NCI-H510A (cell line): ENCODE data around the gene FBXL20.
"Not testable (repeated sequence)": the region's sequence is repeated elsewhere in the genome, so short reads cannot be mapped to it uniquely, and the experiment has no call there.

ENCODE experiments used
- DNase-seq: peaks from one replicate; lab custom pipeline; 2025; lab: John Stamatoyannopoulos, UW

FBXL20 gene, protein sequence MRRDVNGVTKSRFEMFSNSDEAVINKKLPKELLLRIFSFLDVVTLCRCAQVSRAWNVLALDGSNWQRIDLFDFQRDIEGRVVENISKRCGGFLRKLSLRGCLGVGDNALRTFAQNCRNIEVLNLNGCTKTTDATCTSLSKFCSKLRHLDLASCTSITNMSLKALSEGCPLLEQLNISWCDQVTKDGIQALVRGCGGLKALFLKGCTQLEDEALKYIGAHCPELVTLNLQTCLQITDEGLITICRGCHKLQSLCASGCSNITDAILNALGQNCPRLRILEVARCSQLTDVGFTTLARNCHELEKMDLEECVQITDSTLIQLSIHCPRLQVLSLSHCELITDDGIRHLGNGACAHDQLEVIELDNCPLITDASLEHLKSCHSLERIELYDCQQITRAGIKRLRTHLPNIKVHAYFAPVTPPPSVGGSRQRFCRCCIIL

DNA sequence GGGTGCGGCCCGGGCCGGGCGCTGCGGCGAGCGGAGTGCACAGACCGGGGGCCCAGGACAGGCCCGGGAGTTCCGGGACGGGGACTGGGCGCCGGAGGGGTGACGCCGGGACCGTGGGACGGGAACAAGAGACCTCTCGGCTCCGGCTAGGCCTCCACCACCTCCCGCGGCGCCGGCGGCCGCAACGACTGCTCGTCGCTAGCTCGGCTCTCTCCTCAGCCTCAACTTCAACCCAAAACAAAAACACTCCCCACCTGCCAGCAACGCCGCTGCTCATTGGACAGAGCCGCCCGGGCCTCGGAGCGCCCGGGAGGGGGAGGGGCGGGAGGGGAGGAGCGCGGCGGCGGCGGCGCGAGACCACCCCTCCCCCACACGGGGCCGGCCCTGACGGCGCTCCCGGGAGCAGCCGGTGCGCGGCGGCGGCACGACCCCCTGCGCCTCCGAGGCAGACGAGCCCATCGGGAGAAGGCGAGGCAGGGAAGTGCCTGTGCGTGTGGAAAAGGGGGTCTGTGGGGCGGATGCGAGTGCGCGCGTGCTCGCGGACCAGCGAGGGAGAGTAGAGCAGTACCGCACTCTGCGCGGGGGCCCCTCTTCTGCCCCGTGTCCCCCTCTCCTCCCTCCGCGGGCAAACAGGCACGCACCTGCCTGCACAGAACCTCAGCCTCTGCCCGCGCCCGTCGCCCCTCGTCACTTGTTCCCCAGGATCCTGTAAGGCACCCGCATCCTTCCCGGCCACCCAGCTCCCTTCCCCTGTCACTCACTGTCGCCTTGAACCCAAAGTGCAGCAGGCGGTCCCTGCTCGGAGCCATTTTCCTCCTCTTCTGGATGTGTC lies at the start of gene FBXL20:
FBXL20 (minus strand) TSS at position 215 of the 832 bp plus-strand sequence. CDS start 224 bp downstream, outside the sequence.
- peak; percentile 61 for DNase-seq

DNA sequence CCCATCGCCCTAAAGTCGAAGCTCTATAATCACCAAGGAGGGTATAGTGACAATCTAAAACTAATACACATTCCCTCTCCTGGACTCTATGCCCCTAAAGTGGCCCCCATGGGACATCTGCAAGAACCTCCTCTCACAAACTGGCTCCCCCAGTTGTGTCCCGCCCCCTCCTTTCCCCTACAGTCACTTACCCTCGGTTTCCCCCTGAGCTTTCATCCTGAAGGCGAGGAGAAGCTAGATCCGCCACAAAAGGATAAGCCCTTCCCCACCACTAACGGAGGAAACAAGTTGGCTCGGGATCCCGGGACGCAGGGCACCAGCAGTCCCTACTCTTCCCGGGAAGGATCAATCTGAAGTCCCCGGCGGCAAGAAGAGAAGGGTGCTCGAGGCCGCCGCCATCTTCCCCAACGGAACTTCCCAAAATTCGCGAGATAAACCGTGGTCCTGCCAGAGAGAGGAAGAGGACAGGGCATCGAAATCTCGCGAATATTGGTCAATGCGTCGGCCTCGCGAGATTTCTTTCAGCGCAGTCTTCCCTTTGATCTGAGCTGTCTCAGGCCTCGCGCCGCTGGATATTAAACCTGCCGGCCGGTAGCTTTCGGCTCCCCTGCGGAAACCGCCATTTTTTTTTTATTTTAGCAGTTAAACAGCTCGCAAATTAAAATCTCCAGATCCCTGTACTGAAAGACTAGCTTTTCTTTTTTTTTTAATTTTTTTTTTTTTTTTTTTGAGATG lies 49.6 kb upstream of the FBXL20 start, which contains the start of gene MED1:
MED1 (minus strand) TSS at position 417 of the 735 bp plus-strand sequence; CDS start at position 216, 201 bp downstream.
- DNase-seq: peak; percentile 96

DNA sequence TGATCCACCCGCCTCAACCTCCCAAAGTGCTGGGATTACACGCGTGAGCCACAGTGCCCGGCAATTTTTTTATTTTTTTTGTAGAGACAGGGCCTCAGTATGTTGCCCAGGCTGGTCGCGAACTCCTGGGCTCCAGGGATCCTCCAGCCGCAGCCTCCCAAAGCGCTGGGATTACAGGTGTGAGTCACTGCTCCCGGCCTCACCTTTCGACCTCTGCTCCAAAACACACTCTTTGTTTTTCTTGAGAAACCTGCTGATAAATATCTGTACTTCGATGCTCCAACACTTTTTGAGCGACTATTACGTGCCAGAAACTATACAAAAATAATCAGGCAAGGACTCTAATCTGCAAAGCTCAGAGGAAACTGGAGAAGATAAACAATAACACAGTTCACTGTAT lies 48.6 kb upstream of the FBXL20 start:
- no peak for DNase-seq

DNA sequence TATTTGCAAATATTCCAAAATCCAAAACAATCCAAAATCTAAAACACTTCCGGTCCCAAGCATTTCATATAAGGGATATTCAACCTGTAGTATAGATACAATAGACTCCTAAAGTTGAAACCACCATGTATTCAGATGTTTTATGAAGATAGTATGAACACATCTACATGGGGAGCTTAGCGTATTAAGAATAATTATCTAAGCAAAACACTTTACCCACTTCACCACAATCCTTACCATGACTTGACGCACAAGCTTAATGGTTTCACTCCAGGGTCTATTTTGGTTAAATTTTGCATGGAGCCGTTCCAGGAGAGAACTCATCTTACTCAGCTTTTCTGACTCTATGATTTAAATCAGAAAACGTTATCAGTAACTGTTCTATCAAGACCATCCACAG lies 46.1 kb upstream of the FBXL20 start:
- DNase-seq: no peak

DNA sequence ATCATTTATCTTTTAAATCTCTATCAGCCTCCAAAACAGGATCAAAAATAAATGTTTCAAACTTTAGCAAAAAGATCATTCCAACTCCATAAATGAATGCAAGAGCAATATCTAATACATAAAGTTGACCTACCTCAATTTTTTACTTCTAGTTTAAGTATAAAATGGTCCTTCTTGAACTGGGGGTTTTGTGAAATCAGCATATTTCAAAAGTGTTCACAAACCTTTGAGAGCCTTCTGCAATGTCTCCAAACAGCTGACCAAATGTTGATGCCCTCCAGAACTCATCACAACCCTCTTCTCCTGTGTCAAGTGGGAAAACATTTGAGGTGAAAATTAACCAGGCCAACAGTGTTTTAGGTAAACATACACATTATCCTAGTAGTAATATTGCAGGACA lies 41.9 kb upstream of the FBXL20 start:
- no peak for DNase-seq

DNA sequence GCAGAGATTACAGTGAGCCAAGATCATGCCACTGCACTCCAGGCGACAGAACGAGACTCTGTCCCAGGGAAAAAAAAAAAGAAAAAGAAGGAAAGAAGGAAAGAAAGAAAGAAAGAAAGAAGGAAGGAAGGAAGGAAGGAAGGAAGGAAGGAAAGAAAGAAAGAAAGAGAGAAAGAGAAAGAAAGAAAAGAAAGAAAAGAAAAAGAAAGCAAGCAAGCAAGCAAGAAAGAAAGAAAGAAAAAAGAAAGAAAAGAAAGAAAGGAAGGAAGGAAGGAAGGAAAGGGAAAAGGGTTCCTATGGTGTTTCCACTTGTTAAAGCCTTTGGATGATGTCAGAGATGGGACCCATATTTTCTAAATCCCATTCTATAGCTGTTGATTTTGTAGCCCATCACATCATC lies 38.4 kb upstream of the FBXL20 start:
- not testable (repeated sequence) for DNase-seq

DNA sequence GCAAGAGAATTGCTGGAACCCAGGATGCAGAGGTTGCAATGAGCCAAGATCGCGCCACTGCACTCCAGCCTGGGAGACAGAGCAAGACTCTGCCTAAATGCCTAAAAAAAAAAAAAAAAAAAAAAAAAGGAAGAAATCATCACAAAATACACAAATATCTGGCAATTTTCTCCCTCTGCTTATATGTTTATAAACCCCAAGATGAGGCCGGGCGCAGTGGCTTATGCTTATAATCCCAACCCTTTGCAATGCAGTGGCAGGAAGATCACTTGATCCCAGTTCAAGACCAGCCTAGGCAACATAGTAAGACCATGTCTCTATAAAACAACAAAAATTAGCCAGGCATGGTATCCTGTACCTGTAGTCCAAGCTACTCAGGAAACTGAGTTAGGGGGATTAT lies 28.2 kb upstream of the FBXL20 start:
- no peak for DNase-seq

DNA sequence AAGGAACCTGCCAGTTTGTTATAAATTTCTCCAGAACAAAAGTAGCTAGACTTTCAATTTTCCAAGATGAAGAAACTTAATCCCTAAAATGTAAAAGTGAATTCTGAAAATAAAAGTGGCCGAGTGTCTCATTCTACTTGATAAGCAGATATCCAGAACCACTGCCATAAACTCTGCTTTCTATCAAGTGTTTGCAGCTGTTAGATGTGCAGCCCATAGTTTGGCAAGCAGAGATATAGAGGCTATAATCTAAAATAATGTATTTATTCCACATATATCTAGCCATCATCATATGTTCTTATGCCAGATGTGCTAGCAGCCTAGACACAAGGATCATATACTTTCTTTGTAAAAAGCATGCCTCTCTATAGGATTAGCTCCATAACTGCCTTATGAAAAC lies 14.7 kb upstream of the FBXL20 start:
- DNase-seq: no peak

DNA sequence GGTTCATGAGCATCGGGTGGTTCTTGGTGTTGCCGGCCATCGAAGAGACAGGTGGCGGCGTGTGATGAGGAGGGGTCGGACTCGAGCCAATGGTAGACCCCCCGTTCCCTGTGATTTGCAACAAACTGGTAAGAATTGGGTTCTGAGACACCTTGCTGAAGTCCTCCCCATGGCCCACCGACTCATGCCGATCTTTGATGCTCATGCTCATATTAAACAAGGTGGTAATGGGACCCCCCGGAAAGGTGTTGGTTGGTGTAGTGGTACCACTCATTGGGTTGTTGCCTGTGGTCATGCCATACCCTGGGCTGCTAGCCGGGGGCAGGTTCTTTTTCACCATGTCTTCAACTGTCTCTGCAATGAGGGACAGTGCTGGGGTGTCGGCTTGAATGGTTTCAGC lies 8.9 kb upstream of the FBXL20 start:
- DNase-seq: no peak

DNA sequence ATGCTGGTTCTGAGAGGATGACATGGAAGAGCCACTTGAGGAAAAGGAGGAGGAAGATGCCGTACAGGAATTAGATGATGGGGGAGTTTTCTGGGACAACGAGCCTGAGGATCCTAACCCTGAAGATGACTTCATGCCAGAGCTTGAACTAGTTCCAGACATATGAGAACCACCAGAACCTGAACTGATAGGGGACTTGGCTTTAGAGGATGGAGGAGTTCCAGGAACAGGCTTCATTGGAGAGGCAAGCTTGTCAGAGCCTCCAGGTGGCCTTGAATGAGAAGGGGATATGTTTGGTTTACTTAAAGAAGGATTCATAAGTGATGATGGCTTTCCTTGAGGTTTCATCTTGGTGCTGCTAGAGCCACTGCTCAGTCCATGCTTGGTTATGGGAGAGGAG lies 6.9 kb upstream of the FBXL20 start:
- no peak for DNase-seq

DNA sequence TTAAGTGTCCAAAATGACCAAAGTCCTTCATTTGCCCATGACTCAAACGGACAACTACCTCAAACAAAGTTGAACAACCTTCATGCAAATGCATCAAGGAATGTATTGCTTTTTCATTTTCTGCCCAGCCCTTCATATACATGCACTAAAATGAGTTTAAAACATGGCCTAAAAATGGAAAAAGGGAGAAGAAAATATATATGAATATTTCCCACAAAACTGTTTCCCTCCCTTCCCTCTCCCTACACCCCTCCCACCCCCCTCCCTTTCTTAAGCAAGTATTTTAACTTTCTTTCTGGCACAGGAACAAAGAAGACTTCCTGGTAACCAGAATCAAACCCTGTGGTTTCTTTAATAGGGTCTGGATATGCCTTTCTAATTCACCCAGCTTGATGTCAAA lies 5.5 kb upstream of the FBXL20 start:
- DNase-seq: no peak

DNA sequence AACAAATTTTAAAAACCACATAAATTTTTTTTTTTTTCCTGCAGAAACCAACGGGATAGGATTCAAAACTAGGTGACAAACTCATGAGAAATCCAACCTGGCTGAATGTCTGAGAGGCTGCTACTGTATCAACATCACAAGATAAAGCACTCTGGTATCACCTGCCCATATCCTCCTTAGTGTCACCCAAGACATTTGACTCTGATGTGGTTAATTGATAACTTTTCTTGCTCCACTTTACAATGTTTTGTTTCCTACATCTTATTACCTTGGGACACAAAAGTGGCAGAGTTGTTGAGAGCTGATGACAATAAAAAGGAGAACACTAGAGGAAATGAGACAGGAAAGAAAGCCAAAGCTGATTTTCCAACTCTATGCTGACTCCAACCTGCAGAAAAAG lies 4.0 kb upstream of the FBXL20 start:
- no peak for DNase-seq

DNA sequence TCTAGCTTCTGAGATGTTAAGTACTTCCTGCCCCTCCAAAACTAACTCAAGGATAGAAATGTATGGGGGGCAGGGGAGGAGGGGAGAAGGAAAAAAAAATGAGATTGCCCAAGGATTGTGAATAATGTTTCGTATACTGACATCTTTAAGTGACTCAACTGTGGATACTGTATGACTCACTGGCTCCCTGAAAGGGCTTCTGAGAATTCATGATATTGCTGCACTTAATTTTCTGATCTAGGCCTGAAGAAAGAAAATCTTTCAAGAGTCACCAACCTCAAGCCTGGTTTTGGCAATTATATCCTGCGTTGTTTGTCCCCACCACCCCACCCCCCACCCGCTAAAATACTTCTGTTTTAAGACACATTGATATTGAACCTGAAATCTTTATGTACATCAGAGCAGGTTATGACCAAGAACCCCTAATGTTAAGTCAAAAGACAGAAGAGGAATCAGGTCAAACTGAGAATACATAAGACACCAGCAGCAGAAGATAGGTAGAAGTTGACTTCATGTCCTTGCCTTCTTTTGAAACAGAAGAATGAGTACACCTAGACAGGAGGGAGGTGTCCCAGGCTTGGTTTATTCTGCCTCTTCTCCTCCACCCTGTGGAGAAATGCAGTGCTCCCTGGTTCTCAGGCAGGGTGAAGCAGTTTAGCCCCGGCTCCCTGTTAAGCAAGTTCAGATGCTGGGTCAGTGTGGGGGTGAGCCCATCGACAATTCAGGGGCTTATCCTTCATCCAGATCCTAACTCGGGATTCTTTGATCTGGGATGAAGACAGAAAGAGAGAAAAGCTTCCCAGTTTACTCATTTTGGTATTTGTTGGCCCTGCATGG lies 3.3 kb upstream of the FBXL20 start:
- DNase-seq: no peak

DNA sequence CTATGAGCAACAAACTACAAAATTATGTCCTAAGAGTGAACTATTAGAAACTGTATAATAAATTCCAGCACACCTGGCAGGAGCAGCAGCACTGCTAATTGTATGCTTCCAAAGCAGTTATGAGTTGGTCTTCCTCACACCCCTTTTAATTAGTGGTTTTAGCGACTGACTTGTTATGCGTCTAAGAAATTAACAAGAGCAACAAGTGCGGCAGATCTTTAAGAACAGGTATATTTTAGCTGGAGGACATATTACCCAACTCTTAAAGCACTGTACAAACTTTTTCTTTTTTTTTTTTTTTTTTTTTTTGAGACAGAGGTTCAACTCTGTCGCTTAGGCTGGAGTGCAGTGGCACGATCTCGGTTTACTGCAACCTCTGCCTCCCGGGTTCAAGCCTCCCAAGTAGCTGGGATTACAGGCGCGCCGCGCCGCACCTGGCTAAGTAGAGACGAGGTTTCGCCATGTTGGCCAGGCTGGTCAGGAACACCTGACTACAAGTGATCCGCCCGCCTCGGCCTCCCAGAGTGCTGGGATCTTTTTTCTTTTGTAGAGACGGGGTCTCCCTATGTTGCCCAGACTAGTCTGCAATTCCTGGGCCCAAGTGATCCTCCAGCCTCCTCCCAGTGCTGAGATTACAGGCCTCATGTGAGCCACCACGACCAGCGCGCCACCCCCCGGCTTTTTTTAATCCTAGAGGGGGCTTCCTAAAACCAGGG lies 1.6 kb upstream of the FBXL20 start:
- DNase-seq: no peak

DNA sequence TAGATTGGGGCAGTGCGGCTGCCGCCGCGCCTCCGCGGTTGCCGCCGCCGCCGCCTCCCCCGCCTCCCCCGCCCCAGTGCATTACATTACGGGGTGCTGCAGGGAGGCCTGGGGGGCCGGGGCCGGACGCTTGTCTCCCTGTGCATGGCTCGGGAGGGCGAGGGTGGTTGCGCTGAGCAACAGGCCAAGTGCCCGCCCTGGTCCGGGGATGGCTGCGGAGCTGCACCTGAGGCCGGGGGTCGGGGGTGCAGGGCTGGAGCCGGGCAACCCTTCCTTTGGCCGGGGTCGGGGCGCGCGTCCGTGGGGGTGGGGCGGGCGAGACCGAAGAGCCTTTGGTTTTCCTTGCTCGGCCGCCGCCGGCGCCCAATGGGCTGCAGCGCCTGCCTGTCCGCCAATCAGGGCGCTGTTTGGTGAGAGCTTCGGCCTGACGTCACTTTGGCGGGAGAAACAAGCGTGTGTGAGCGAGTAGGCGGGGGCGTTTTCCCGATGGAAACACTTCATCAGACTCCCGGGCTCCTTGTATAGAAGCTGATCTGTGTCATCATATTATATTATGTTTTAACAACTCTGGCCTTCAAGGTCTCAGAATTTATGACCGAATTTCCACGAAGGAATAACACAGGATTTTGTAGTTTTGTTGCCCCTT lies 941 bp upstream of the FBXL20 start:
- peak; percentile 89 for DNase-seq

DNA sequence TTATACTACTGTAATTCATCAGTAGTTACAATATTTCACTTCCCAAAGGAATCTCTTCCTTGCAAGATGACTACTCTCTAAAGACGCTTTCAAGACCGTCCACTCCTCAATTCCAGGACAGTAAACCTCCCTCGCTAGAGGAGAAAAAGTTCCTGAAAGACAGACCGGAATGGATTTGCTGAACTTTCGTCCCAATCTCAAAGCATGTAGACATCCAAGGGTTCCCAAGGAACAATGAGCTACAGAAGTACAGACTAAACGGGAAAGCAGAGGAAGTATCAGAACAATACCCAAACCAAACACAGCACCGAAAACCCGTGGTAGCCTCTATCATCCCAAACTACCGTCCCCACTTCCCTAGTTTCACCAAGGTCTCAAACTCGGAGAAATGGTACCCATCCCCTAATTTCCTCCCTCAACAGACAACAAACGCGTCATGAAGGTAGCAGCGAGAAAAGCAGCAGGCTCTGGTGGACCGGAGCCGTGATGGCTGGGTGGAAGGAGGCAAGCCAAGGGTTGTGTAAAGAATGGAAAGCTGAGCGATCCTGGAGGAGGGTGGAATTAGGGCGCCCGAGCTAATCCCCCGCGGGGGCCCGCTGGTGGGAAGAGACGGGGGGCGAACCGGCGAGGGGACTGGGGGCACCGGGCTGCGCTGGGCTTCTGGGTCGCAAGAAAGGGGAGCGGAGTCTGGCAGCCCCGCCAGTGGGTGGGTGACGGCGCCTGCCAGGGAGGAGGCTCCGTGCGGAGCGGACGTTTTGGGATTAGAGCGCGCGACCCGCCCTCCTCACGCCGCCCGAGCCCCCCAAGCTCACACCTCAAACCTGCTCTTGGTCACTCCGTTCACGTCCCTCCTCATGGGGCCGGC lies 647 bp downstream of the FBXL20 start:
- no peak for DNase-seq

DNA sequence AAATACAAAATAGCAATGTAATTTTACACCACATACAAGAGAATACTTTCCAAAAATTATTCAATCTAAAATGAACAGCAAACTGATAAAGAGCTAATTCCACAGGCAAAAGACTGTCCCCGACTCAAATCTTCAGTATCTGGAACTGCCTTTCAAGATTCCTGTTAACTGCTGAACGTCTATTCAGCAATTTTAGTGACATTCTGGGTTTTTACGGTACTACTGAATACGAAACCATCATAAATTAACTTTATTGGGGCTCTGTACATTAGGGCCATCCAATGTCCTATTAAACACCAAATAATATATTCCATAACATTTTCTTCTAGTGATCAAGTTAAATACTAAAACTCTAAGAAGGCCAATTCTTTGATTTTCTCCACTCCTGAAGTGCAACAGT lies 1.6 kb downstream of the FBXL20 start:
- no peak for DNase-seq

DNA sequence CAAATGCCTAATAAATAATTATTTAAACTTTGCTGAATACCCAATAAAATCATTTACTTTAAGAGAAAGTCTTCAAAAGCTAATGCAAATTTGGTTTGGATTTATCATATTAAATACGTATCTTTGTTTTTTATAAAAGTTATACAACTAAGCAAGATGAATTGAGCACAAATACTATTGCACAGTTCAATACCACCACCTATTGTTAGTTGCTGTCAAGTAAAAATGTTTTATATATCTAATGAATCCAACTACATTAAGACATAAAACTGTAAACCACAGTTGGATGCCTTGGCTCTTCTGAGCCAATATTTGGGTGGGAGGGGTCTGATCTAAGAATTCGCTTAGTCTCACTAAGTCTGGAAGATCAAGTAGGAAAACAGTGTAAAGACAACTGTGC lies 7.7 kb downstream of the FBXL20 start:
- DNase-seq: no peak

DNA sequence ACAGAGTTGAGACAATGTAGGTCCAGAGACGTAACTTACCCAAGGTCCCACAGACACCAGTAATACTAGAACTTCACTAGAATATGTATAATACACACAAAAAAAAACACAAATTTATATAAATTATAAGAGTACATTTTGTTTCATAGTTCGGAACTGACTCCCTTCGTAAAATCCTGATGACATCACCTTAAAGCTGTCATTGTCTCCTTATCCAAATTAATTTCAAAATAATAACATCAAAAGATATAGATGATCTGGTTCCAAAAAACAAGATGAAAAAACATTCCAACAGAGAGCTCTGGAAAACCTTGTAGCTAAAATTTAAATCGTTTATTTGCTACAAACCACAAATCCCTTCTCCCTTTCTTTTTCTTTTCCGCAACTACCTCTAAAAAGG lies 10.0 kb downstream of the FBXL20 start:
- no peak for DNase-seq
